GM19351 (cell line): Measurements from ENCODE around the gene SMARCD2.

ENCODE experiments used
- ATAC-seq: cut with Tn5 transposase; IDR thresholded peaks from one replicate; pipeline ENCODE4 v1.9.1; 2021; ENCODE audit warnings: mild to moderate bottlenecking, moderate library complexity; ENCODE audit not compliant: unreplicated experiment

Gene SMARCD2

DNA sequence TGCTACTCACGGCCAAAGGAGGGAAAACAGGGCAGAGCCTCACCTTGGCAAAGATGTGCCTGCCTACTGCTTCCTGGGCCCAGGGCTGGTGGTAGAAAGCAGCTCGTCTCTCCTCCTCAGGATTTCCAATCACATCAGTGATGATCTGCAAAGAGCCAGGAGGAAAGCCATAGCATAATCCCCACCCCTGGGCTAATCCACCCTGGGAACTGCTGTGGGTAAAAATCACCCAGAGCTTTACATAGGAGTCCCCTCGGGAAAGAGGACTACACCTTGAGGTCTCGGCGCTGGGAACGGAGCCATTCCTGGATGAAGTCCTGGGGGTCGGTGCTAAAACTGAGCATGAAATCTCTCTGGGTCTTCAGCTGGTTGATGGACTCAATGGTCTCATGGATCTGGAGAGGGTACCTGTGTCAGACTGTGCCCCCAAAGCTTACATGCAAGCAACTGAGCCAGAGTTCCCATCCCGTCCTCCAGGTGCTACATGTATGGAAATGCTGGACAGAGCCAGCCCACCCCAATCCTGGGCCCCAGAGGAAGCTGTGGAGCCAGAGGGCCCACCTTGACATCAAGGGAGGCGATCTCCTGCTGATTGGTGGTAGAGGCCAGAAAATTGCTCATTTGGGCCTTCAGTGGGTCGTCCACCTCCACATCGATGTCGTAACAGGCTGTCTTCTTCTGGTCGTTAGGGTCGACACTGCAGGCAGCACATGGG is 9.3 kb downstream of the SMARCD2 start:
- no peak for ATAC-seq

DNA sequence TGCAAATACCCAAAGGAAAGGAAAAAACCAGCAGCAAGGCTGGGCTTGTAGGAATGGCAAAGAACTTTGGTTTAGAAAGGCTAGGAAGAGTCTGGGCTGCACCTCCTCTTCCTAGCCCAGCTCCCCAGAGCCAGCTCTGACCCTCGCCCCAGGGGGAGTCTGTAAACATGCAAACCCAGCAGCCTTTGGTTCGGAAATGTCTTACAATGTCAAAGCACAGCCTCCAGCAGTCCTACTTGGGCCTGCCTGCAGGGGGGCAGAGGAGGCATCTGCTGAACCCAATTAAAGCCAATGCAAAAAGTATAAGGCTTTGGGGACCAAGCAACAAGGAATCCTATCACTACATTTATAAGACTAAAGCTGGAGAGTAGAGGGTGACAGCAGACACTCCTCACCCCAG is 10.0 kb downstream of the SMARCD2 start:
- ATAC-seq = no peak

DNA sequence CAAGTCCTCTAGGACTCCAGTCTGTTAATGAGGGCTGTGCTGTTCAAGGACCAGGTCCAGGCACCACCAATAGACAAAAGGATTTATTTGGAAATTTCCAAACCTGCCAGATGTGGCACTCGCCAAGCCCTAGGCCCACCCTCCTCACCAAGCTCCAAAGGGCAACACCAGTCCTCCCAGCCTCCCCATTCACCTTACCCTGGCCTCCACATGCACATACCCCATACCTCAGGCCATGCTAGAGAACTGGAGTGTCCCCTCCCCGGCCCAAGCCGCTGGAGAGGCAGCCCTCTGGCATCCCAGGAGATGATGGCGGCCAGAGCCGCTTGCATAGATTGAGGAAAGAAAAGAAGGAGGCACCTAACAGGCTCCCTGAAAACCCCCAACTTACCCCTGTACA is 10.5 kb downstream of the SMARCD2 start:
- no peak for ATAC-seq

DNA sequence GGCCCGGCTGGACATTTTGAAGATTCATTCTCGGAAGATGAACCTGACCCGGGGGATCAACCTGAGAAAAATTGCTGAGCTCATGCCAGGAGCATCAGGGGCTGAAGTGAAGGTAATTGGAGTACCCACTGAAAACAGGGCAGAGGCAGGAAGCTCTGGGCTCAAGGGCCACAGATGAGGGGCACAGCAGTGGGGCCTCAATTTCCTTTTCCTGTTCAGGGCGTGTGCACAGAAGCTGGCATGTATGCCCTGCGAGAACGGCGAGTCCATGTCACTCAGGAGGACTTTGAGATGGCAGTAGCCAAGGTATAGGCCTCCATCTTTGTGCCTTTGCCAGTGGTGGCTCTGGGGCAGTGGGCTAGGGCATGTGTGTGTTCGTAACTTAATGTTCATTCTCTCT is 11.0 kb downstream of the SMARCD2 start:
- ATAC-seq = no peak

DNA sequence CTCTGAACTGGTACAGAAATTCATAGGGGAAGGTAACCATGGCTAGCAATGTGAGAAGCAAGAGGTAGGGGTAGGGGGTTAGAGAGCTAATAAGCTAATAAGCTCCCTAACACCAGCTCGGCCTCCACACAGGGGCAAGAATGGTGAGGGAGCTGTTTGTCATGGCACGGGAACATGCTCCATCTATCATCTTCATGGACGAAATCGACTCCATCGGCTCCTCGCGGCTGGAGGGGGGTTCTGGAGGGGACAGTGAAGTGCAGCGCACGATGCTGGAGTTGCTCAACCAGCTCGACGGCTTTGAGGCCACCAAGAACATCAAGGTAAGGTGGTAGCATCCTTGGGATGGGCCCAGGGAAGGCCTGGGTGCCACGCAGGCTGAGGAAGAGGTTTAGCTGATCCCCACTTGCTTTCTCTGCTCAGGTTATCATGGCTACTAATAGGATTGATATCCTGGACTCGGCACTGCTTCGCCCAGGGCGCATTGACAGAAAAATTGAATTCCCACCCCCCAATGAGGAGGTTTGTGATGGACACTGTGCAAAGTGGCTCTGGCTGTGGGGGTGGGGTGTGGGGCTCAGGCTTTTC is 11.5 kb downstream of the SMARCD2 start:
- ATAC-seq = no peak

GRCh38 chr17:63830278-63830677 is 12.2 kb downstream of the SMARCD2 start:
- ATAC-seq = no peak

- no peak for ATAC-seq
These were observed 13.5 kb downstream of the SMARCD2 start for GRCh38 chr17:63828936-63829335.

GRCh38 chr17:63827801-63828221 is 14.7 kb downstream of the SMARCD2 start:
- no peak for ATAC-seq

DNA sequence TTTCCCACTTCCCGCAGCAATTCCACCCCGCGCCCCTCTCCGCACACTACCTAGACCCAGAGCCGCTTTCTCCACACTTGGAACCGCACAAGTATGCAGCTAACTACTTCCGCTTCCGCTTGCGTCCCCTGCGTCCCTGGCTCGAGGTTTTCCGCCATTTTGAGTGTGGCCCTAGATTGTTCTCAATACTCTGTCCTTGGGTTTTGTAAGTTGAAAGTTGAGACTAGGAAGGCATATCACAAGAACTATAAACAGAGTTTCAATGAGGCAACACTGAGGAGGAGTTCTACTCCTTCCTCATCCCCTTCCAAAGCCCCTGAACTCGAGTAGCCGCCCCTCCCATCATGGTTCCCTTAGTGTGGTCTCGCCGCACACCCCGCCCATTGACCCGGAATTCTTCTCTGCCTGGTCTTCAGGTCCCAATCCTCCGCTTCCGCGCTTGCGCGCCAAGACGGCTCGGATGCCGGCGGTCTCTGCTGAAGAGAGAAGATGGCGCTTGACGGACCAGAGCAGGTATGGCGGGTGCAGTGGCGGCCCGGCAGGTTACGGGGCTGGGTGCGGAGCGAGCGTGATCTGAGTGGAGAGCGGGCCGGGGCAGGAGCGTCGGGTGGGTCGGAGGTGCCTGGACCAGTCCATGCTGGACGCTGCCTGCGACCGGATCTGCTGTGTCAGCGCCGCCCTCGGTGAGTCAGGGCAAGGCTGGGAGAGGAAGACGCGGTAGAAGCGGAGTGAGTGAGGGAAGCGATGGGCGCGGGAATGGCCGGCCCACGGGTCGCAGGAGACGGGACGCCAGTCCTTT is 15.3 kb downstream of the SMARCD2 start, which contains the start of the genes FTSJ3 and PSMC5:
FTSJ3 (minus strand) TSS at position 662 of the 799 bp plus-strand sequence. CDS start 761 bp downstream, outside the sequence.
PSMC5 (plus strand) TSS at position 430 of the 799 bp plus-strand sequence; CDS start at position 490, 60 bp downstream.
- ATAC-seq = peak; percentile 86

GRCh38 chr17:63826468-63827001 is 15.9 kb downstream of the SMARCD2 start:
- no peak for ATAC-seq

DNA sequence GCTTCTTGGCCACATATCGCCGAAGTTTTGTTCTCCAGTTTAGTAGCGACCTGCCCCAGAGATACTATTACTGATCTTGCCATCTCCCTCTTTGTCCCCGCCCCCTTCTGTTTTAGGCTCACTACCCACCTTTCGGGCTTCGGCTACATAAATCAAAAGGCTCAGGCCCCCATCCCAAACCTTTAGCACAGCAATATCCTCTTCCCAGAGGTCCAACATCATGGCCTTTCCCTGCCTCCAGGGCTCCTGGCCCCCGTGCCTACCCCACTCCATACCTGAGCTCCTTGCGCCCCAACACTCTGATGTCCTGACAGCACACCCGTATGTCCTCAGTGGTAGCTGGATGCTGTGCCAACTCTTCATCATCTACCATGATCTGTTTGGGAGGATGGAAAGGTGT is 18.1 kb downstream of the SMARCD2 start:
- ATAC-seq = no peak

DNA sequence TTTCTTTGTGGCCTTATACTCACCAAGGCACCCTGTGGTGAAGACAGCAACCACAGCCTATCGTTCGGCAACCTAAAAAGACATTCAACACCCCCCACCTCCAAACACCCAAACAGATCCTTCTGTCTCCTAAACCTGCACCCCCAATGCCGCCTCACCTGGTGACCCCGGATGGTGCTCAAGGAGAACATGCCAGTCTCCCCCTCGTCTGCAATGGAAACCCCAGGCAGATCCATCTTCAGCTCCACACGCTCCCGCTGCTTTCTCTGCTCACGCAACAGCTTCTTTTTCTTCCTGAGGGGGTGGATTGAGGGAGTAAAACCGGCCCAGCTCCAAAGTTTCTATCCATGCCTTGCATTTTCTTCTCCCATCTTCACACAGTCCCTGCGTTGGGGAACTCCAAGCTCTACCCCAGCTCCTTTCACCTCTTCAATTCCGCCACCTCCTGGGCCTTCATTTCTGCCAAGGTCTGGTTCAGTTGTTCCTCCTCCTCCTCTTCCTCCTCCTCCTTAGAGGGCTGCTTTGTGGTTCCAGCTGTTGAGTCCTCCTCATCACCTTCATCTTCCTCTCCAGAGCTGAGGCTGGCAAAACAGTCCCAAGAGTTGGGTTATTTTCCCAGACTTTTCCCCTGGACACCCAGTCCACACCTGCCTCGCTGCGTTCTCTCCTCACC is 18.7 kb downstream of the SMARCD2 start:
- ATAC-seq = no peak

DNA sequence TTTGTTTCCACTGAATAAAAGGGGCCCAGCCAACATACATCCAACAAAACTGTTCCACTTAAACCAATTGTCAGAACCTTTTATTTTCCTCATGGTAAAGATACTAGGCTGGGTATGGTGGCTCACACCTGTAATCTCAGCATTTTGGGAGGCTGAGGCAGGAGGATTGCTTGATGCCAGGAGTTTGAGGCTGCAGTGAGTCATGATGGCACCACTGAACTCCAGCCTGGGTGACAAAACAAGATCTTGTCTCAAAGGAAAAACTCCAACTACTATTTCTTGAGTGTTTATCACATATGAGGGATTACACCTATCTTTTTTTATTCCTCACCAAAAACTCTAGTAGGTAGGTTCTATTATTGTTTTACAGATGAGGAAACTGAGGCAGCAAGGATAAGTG is 19.9 kb downstream of the SMARCD2 start:
- no peak for ATAC-seq

DNA sequence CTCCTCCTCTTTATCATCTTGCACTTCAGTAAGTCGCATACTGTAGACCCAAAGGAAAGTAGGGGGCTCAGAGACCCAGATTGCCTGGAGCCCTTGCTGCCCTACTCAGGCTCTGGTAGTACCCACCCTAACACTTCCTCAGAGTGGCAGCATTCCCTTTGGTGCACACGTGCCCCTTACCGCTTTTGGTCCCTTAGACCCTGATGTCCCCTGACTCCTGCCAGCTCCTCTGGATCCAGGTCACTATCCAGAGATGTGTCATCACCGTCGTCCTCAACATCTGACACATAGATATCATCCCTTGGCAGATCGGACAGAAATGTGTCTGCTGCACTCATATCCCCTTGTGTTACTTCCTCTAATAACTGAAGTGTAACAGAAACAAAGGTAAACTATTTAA is 20.7 kb downstream of the SMARCD2 start:
- no peak for ATAC-seq

- no peak for ATAC-seq
These were observed 21.4 kb downstream of the SMARCD2 start for GRCh38 chr17:63820963-63821561.

DNA sequence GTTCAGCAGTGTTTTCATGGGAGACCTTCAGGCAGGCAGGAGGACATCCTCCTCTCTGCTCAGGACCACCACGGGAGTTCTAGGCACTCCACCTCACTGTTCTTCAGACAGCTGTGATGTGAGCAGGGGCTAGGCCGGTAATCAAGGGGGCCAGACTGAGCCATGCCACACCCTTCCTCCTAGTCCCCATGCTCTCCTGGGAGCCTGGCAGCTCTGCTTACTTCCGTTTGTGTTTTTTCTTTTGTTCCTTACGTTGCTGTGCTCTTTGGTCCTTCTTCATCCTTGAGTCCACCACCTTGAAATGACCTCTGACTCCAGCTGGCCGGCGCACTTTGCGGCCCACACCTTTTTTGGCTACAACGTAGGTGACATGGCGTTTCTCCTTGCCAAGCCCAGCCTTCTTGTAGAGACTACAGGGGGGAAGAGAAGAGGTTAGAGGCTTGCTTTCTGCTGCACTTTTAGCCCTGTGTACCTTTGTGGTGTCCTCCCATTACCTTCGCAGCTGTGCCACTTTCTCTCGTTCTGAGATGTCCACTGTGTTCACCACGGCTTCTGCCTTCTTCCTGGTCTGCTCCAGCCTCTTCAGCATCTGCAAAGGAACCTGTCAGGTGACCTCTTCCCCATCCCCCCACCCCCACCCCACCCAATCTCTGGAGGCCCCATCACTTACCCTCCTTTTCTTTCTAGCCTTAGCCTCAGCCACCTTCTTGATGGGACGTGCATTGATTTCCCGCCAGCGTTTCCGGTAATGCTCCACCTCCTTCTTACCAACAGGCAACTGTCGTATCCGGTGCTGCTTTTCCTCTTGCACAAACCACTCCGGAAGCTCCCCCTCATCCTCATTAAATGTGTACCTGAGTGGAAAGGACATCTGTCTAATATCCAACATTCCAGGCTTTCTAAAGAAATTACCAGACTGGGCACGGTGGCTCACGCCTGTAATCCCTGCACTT is 22.6 kb downstream of the SMARCD2 start:
- no peak for ATAC-seq

DNA sequence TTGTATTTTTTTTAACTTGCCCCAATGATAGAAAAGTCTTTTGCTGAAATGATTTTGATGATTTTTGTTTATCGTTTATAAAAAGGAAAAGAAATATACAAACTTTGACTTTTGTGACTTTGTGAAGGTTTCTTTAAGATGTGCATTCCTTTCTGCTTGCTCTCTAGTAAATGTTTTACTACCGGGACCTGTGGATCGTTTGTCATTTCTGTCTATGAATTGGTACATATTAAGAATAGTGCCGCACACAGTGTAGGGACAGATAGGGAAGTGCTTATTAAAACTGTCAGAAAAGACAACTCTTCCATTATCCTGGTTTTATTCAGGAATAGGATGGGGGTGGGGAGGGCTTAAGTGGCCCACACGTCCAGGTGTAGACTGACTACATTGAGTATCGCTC is 23.4 kb downstream of the SMARCD2 start:
- no peak for ATAC-seq

GRCh38 chr17:63817736-63818385 is 24.6 kb downstream of the SMARCD2 start:
- ATAC-seq = no peak

DNA sequence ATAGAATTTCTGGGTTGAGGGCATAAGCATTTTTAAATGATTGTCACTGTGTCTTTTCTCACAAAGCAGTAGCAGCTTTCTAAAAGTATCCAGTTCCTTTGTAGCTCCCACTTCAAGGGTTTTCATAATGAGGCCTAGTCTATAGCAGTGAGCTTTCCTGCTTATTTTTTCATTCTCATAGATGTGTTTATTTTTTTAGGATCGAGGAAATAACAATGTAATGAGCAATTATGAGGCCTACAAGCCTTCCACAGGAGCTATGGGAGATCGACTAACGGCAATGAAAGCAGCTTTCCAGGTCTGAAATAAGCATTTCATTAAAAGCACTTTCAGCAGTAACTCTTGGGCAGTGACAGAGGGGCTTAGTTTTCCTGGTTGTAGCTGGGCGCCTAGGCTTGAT is 25.8 kb downstream of the SMARCD2 start:
- ATAC-seq = no peak
